Astrocyte (in vitro differentiated cells and primary cell): ENCODE results near the gene ACAP3. TPM values are rescaled to one million over a fixed set of nuclear protein-coding genes. Genes with fewer than 3 reads are reported as not detected.

Experiments used
- DNase-seq: peaks from one replicate; pipeline ENCODE4 v3.0.0-alpha.2; 2010; ENCODE audit warnings: low read depth
- FAIRE-seq: peaks from 2 replicates; lab custom pipeline; 2011; peaks lifted over from hg19 to GRCh38; lab: Jason Lieb, UNC
- H2AFZ ChIP-seq: 2 replicates; pipeline ENCODE4 v1.6.0; 2012; ENCODE audit warnings: low read depth, low read length, inconsistent platforms
- H3K27ac ChIP-seq: 2 replicates; pipeline ENCODE4 v1.5.1; 2011; ENCODE audit warnings: low read depth, low read length, inconsistent platforms
- H3K27me3 ChIP-seq: 2 replicates; pipeline ENCODE4 v1.6.0; 2011; ENCODE audit warnings: low read length, inconsistent platforms; ENCODE audit not compliant: insufficient read depth
- H3K36me3 ChIP-seq: 2 replicates; pipeline ENCODE4 v1.5.1; 2011; ENCODE audit warnings: low read length, inconsistent platforms; ENCODE audit not compliant: insufficient read depth
- H3K4me1 ChIP-seq: 2 replicates; pipeline ENCODE4 v1.5.1; 2011; ENCODE audit warnings: low read length, inconsistent platforms; ENCODE audit not compliant: insufficient read depth
- H3K4me2 ChIP-seq: 2 replicates; pipeline ENCODE4 v1.6.0; 2012; ENCODE audit warnings: low read length, inconsistent platforms
- H3K4me3 ChIP-seq: 2 replicates; pipeline ENCODE4 v1.5.1; 2011; ENCODE audit warnings: low read depth, mild to moderate bottlenecking, low read length, inconsistent platforms; ENCODE audit not compliant: insufficient read depth
- H3K79me2 ChIP-seq: 2 replicates; pipeline ENCODE4 v1.6.0; 2012; ENCODE audit warnings: mild to moderate bottlenecking, low read length, inconsistent platforms; ENCODE audit not compliant: insufficient read depth
- H3K9ac ChIP-seq: 2 replicates; pipeline ENCODE4 v1.6.0; 2012; ENCODE audit warnings: mild to moderate bottlenecking, low read length, inconsistent platforms
- H3K9me3 ChIP-seq: 2 replicates; pipeline ENCODE4 v1.5.1; 2012; ENCODE audit warnings: low read depth, mild to moderate bottlenecking, low read length, inconsistent platforms; ENCODE audit not compliant: insufficient read depth
- H4K20me1 ChIP-seq: 2 replicates; pipeline ENCODE4 v1.6.0; 2012; ENCODE audit warnings: low read length, inconsistent platforms; ENCODE audit not compliant: insufficient read depth
- H3K27ac Mint-ChIP-seq: one replicate; pipeline ENCODE4 v1.8.0; 2021; ENCODE audit warnings: mild to moderate bottlenecking, mixed read lengths; ENCODE audit not compliant: unreplicated experiment
- H3K27me3 Mint-ChIP-seq: one replicate; pipeline ENCODE4 v1.8.0; 2021; ENCODE audit warnings: low read depth, mixed read lengths; ENCODE audit not compliant: unreplicated experiment
- H3K36me3 Mint-ChIP-seq: one replicate; pipeline ENCODE4 v1.8.0; 2021; ENCODE audit warnings: low read depth, mixed read lengths; ENCODE audit not compliant: unreplicated experiment
- H3K4me1 Mint-ChIP-seq: one replicate; pipeline ENCODE4 v1.8.0; 2021; ENCODE audit warnings: low read depth, mixed read lengths; ENCODE audit not compliant: unreplicated experiment
- H3K4me3 Mint-ChIP-seq: one replicate; pipeline ENCODE4 v1.8.0; 2021; ENCODE audit warnings: mild to moderate bottlenecking, moderate library complexity, mixed read lengths; ENCODE audit not compliant: unreplicated experiment
- H3K9me3 Mint-ChIP-seq: one replicate; pipeline ENCODE4 v1.8.0; 2021; ENCODE audit warnings: mild to moderate bottlenecking, mixed read lengths; ENCODE audit not compliant: unreplicated experiment
- EZH2 ChIP-seq: IDR thresholded peaks from 2 replicates; pipeline ENCODE4 v1.6.1; 2012; ENCODE audit warnings: mild to moderate bottlenecking, low read length, inconsistent platforms; ENCODE audit not compliant: insufficient read depth
- total RNA-seq: library from RNA; stranded (reverse); gene quantifications from 2 replicates; pipeline ENCODE4 v1.2.1, GENCODE V29; 2021
- TF ChIP-seq, protein P1 (sequence below): IDR thresholded peaks from 2 replicates; pipeline ENCODE4 v1.5.1; 2011; ENCODE audit warnings: low read depth, mild to moderate bottlenecking, inconsistent platforms, low read length, moderate library complexity; ENCODE audit not compliant: insufficient read depth

ACAP3 gene
- total RNA-seq, 1 donor from 2014 or later = 64.0 TPM

DNA sequence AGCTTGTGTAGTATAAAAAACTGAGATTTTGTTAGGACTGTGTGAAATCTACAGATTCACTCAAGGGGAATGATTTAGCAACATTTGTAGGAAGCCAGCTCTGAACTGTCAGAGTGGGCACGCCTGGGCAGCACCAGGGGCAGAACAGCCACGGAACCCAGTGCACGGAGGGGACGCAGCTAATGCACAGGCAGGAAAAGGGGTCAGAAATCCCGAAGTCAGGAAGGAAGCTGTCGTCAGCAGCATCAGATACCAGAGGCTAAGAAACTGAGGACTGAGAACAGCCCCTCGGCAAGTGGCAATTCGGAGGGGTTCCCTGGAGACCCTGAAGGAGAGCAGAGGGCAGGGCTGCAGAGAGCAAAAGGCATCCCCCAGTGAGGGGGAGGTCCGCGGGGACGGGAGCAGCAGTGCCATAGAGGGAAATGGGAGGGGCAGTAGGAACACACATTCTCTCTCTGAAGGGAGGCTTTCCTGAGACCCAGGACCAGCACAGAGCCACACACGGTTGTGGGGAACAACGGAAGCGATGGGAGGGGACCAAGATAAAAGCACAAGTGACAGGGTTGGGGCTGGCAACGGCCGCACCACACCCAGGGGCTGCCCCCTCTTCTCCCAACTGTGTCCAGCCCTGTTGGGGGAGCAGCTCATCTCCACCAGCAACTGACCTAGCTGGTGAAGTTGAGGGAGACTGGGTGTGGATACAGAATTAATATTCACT, 46.7 kb downstream of the ACAP3 start:
- no peak overlapping the region for H3K9ac ChIP-seq
- Mint-ChIP-seq H3K4me3 (no peak overlapping the region), H3K27me3 (no peaks in the 10 kb centered on the region), H3K27ac (no peak overlapping the region), H3K9me3 (no peaks in the 10 kb centered on the region), H3K36me3 (peaks cover 15% of the 10 kb centered on the region), H3K4me1 (peaks cover 23% of the 10 kb centered on the region)
- no peak overlapping the region for H3K27ac ChIP-seq
- H2AFZ ChIP-seq = no peak overlapping the region
- no peaks in the 10 kb centered on the region for H3K9me3 ChIP-seq
- H3K36me3 ChIP-seq = peaks cover 17% of the 10 kb centered on the region
- no peak overlapping the region for H3K4me3 ChIP-seq
- H3K79me2 ChIP-seq = peaks cover 63% of the 10 kb centered on the region
- peaks cover 41% of the 10 kb centered on the region for H4K20me1 ChIP-seq
- DNase-seq (no peak), FAIRE-seq (no peak)
- H3K4me2 ChIP-seq = no peak overlapping the region
- H3K4me1 ChIP-seq = peaks cover 18% of the 10 kb centered on the region
- no peaks in the 10 kb centered on the region for H3K27me3 ChIP-seq
- no peak for TF ChIP-seq EZH2
- TF ChIP-seq, protein P1, sequence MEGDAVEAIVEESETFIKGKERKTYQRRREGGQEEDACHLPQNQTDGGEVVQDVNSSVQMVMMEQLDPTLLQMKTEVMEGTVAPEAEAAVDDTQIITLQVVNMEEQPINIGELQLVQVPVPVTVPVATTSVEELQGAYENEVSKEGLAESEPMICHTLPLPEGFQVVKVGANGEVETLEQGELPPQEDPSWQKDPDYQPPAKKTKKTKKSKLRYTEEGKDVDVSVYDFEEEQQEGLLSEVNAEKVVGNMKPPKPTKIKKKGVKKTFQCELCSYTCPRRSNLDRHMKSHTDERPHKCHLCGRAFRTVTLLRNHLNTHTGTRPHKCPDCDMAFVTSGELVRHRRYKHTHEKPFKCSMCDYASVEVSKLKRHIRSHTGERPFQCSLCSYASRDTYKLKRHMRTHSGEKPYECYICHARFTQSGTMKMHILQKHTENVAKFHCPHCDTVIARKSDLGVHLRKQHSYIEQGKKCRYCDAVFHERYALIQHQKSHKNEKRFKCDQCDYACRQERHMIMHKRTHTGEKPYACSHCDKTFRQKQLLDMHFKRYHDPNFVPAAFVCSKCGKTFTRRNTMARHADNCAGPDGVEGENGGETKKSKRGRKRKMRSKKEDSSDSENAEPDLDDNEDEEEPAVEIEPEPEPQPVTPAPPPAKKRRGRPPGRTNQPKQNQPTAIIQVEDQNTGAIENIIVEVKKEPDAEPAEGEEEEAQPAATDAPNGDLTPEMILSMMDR = no peak

DNA sequence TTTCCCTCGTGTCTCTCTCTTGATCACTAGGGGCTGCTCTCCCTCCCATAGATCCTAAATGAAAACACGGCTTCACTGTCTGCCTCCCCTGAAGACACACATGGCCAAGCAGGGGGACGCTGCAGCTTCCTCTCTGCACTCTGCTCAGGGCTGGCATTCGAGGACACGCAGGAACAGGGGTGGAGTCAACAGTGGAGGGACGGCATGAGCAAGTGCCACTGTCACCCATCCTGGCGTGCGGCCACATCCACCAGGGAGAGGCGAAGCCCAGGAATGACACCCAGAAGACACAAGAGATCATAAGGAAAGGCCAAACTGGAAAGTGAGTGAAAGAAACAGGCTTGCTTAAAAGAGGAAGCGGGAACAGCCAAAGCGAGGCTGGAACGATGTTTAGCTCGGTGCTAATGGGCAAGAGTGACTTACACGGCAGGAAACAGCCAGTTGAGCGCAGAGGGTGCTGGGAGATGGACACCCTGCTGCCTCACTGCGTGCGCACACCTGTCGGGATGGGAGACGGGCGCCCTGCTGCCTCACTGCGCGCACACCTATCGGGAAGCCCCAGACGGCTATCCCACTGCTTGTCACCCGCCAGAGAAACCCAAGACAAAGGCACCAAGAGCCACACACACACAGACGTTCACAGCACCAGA, 47.7 kb downstream of the ACAP3 start:
- Mint-ChIP-seq H3K27me3 (no peaks in the 10 kb centered on the region), H3K4me3 (no peak overlapping the region), H3K36me3 (peaks cover 15% of the 10 kb centered on the region), H3K9me3 (no peaks in the 10 kb centered on the region), H3K4me1 (peaks cover 17% of the 10 kb centered on the region), H3K27ac (peak overlapping the region; percentile 4)
- Histone ChIP-seq H2AFZ (no peak overlapping the region), H3K27ac (no peak overlapping the region), H3K4me2 (no peak overlapping the region), H3K4me3 (no peak overlapping the region), H3K4me1 (peaks cover 9% of the 10 kb centered on the region), H3K27me3 (no peaks in the 10 kb centered on the region), H3K36me3 (peaks cover 20% of the 10 kb centered on the region), H3K9me3 (no peaks in the 10 kb centered on the region), H3K79me2 (peaks cover 61% of the 10 kb centered on the region), H4K20me1 (peaks cover 50% of the 10 kb centered on the region), H3K9ac (no peak overlapping the region)
- no peak for TF ChIP-seq EZH2
- TF ChIP-seq, protein P1 = no peak
- FAIRE-seq (no peak), DNase-seq (no peak)

DNA sequence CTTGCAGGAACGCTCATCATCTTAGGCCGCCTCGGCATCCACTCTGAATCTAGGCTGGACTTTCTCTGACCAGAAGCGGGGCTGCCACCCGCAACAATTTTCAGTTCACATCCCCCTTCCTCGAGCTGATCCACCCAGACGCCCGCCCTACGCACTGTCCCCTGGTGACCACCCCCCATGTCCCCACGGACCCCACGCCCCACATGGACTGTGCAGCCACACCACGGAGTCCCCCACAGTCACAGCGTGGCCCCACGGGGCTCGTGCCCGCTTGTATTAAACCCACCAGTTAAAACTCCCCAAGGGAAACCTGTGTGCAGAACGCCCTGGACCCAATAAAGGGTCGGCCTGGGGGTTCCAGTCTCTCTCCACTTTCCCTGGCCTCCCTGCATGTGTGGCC, 48.2 kb downstream of the ACAP3 start:
- no peak overlapping the region for H3K9ac ChIP-seq
- TF ChIP-seq EZH2 = no peak
- TF ChIP-seq, protein P1 = no peak
- H3K36me3 ChIP-seq = peaks cover 20% of the 10 kb centered on the region
- no peak overlapping the region for H3K4me3 ChIP-seq
- H3K9me3 ChIP-seq = no peaks in the 10 kb centered on the region
- DNase-seq (no peak), FAIRE-seq (no peak)
- H3K27ac ChIP-seq = no peak overlapping the region
- H3K79me2 ChIP-seq = peaks cover 61% of the 10 kb centered on the region
- peaks cover 6% of the 10 kb centered on the region for H3K4me1 ChIP-seq
- H3K4me2 ChIP-seq = no peak overlapping the region
- H4K20me1 ChIP-seq = peaks cover 52% of the 10 kb centered on the region
- H3K27me3 ChIP-seq = no peaks in the 10 kb centered on the region
- Mint-ChIP-seq H3K4me1 (peaks cover 12% of the 10 kb centered on the region), H3K4me3 (no peak overlapping the region), H3K27me3 (no peaks in the 10 kb centered on the region), H3K27ac (no peak overlapping the region), H3K9me3 (no peaks in the 10 kb centered on the region), H3K36me3 (peaks cover 12% of the 10 kb centered on the region)
- H2AFZ ChIP-seq = no peak overlapping the region
